Skeletal muscle tissue (tissue), 4 donors: ENCODE data around the gene PGAP3. TPM values are rescaled to one million over a fixed set of nuclear protein-coding genes. Genes with fewer than 3 reads are reported as not detected.
A peak's percentile ranks its signal among the peaks of the same experiment; 100 is the strongest.

Experiments used
- H3K27ac ChIP-seq: one replicate; pipeline ENCODE4 v1.7.0; 2013; ENCODE audit warnings: mild to moderate bottlenecking, low read depth, low read length, inconsistent platforms
- H3K27me3 ChIP-seq, 3 donors: one replicate each; pipeline ENCODE4 v1.7.0; 2013; ENCODE audit warnings: low read length in 3 of 3; ENCODE audit not compliant: control insufficient read depth in 3 of 3, insufficient read depth in 3 of 3
- H3K36me3 ChIP-seq, 3 donors: one replicate each; pipeline ENCODE4 v1.7.0; 2013; ENCODE audit warnings: low read length in 3 of 3; ENCODE audit not compliant: control insufficient read depth in 3 of 3, insufficient read depth in 3 of 3
- H3K4me1 ChIP-seq, 3 donors: one replicate each; pipeline ENCODE4 v1.7.0; 2013; ENCODE audit warnings: low read length in 3 of 3, mild to moderate bottlenecking in 3 of 3; ENCODE audit not compliant: control insufficient read depth in 3 of 3, insufficient read depth in 3 of 3
- H3K4me3 ChIP-seq, 3 donors: one replicate each; pipeline ENCODE4 v1.7.0; 2013; ENCODE audit warnings: low read length in 3 of 3
- H3K9ac ChIP-seq, 3 donors: one replicate each; pipeline ENCODE4 v1.7.0; 2013; ENCODE audit warnings: low read length in 3 of 3, mild to moderate bottlenecking in 3 of 3, moderate library complexity in 2 of 3, low read depth in 1 of 3
- H3K9me3 ChIP-seq, 3 donors: one replicate each; pipeline ENCODE4 v1.7.0; 2013; ENCODE audit warnings: low read length in 3 of 3; ENCODE audit not compliant: control insufficient read depth in 3 of 3
- total RNA-seq: library from RNA; depleted of rRNA; stranded (reverse); fragments of >200 nt; gene quantifications from one replicate; pipeline ENCODE4 v1.2.3, GENCODE V29; 2014
- donor health status: Osteomylitis.

Gene PGAP3
- total RNA-seq, 1 donor from 2014 or later: 7.3 TPM

DNA sequence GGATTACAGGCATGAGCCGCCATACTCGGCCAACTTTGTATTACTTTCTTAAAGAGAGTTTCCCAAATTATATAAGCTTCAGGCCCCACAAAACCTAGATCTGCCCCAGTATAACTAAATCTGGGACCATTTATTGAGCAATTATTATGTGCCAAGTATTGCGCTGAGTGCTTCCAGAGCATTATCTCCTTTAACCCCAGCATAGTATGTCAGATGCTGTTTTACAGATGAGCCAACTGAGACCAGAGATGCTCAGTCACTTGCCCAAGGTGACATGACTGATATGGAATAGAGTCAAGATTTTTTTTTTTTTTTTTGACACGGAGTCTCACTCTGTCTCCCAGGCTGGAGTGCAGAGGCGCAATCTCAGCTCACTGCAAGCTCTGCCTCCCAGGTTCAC is 10.1 kb upstream of the PGAP3 start:
- Histone ChIP-seq H3K4me3 (no peak overlapping the region), H3K36me3 (peaks cover 6 to 15% (median 6%) of the 10 kb centered on the region in 3 donors), H3K27me3 (peaks cover 0 to 4% (median 0%) of the 10 kb centered on the region in 3 donors), H3K27ac (no peak overlapping the region), H3K4me1 (peaks cover 18 to 21% (median 19%) of the 10 kb centered on the region in 3 donors), H3K9ac (no peak overlapping the region), H3K9me3 (no peaks in the 10 kb centered on the region)

DNA sequence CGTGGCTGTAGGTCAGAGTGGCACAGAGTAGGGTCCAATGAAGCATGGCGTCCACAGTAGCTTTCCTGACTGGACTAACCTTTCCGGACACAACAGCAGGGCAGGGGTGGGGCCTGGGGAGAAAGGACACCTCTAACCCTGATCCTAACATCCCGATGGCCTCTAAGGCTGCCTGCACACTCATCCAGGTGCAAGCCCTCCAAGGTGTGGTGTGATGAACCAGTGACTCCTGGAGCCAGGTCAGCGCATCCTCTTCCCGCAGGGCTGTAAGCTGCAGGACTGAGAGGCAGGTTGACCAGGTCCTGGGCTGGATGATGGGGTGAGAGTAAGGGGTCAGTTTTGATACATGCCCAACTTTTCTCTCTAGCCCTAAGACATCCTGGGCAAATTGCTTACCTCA is 8.9 kb upstream of the PGAP3 start:
- no peak overlapping the region for H3K4me3 ChIP-seq
- H3K27me3 ChIP-seq: peaks cover 0 to 4% (median 0%) of the 10 kb centered on the region in 3 donors
- peaks cover 6 to 15% (median 6%) of the 10 kb centered on the region in 3 donors for H3K36me3 ChIP-seq
- H3K9ac ChIP-seq: no peak overlapping the region
- no peaks in the 10 kb centered on the region for H3K9me3 ChIP-seq
- H3K27ac ChIP-seq: no peak overlapping the region
- peaks cover 12% of the 10 kb centered on the region in 3 donors for H3K4me1 ChIP-seq

DNA sequence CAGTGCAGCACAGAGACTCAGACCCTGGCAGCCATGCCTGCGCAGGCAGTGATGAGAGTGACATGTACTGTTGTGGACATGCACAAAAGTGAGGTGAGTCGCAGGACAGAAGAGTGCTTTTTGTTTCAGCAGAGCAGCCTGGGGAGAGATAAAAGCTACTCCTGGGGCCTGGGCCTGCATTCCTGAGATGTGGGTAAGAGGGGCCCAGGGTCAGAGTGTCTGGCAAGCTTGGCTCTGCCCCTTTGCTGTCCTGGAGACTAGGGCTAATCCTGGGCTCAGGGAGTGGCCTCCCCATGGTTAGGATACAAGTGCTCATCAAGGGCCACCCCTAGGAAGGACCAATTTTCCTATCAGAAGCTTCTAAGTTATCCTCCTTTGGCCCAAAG is 7.2 kb upstream of the PGAP3 start:
- Histone ChIP-seq H3K27ac (no peak overlapping the region), H3K27me3 (no peaks in the 10 kb centered on the region), H3K9ac (no peak overlapping the region), H3K4me1 (peaks cover 2 to 3% (median 3%) of the 10 kb centered on the region in 3 donors), H3K9me3 (no peaks in the 10 kb centered on the region), H3K36me3 (peaks cover 6 to 25% (median 6%) of the 10 kb centered on the region in 3 donors), H3K4me3 (no peak overlapping the region)

DNA sequence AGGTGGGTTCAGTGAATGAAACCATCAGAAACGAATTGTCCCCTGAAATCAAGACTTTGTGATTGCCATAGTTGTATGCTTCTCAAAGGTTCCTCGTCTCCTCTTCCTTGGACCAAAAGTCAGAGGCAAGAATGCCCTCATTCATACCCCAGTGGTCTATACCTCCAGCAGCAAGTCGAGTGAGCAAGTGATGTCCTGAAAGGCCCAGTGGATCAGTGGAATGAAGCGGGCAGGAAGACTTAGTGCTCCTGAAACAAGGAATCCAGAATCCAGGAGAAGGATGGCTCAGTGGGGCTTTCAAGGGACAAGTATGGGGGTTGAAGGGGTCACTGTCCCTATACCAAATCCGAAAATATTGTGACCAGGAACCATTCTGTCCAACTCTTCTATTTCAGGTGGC is 6.7 kb upstream of the PGAP3 start:
- Histone ChIP-seq H3K36me3 (peaks cover 6 to 28% (median 6%) of the 10 kb centered on the region in 3 donors), H3K9me3 (no peaks in the 10 kb centered on the region), H3K27me3 (no peaks in the 10 kb centered on the region), H3K9ac (no peak overlapping the region), H3K4me1 (peaks cover 2 to 3% (median 3%) of the 10 kb centered on the region in 3 donors), H3K4me3 (no peak overlapping the region), H3K27ac (no peak overlapping the region)

DNA sequence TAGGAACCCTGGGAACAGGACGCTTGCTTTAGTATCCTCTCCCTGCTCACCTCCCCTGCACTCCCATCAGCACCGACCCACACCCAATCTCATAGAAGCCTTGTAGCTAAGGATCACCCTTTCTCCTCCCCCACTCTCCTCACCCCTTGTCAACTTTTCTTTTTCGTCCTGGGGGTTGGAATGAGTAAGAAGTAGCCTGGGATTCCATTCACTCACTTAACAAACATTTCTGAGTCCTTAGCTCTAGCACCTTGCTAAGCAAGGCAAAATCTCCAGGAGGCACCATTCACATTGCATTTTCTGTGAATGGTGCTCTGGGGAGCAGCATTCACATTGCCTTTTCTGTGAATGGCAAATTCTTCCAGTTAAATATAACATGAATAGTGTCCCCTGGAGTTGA is 1.1 kb upstream of the PGAP3 start:
- Histone ChIP-seq H3K9ac (peak overlapping the region in 1 of 3 donors; percentile 87), H3K27ac (no peak overlapping the region), H3K9me3 (no peaks in the 10 kb centered on the region), H3K4me3 (peak overlapping the region; percentile 81 to 94 (median 84)), H3K27me3 (no peaks in the 10 kb centered on the region), H3K4me1 (peaks cover 18 to 20% (median 20%) of the 10 kb centered on the region in 3 donors), H3K36me3 (peaks cover 8 to 29% (median 14%) of the 10 kb centered on the region in 3 donors)

DNA sequence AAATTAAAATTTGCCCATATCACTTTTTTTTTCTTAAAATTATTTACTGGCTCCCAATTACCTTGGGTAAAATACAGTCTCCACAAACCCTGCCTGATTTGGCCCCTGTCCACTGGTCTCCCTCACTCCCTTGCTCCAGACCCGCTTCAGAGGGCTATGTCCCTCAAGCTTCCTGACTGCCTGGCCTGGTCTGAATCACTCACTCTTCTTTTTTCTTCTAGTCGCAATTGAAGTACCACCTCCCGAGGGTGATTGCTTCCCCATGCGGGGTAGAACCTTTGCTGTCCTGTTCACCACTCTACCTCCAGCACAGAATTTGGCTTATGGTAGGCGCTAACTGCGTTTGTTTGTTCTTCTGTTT is 598 bp upstream of the PGAP3 start:
- H3K4me3 ChIP-seq: peak overlapping the region; percentile 81 to 94 (median 84)
- H3K27me3 ChIP-seq: no peaks in the 10 kb centered on the region
- H3K9ac ChIP-seq: peak overlapping the region; percentile 66 to 87 (median 85)
- no peaks in the 10 kb centered on the region for H3K9me3 ChIP-seq
- peaks cover 11 to 30% (median 14%) of the 10 kb centered on the region in 3 donors for H3K36me3 ChIP-seq
- H3K4me1 ChIP-seq: peaks cover 18 to 20% (median 20%) of the 10 kb centered on the region in 3 donors
- peak overlapping the region; percentile 82 for H3K27ac ChIP-seq

DNA sequence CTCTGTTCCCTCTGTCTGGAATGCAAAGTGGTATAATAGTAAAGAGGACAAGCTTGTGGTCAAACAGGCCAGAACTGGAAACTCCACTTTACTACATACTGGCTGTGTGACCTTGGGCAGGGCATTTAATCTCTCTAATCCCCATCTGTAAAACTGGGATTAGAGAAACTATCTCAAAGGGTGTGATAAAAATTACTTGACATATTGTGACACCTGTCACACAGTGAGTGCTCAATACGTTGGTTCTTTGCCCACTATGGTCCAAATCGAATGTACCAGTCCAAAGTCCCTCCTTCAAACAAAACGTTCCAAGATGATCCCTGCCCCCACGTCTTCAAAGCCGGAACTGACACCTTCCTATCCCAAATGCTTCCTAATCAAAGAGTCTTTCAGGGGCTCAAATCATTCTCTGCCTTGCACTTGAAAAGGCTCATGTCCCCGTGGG is 734 bp downstream of the PGAP3 start:
- Histone ChIP-seq H3K27me3 (no peaks in the 10 kb centered on the region), H3K27ac (peak overlapping the region; percentile 82), H3K9me3 (no peaks in the 10 kb centered on the region), H3K36me3 (peaks cover 17 to 30% (median 18%) of the 10 kb centered on the region in 3 donors), H3K4me3 (peak overlapping the region; percentile 81 to 94 (median 84)), H3K9ac (peak overlapping the region; percentile 66 to 87 (median 69)), H3K4me1 (peaks cover 18 to 20% (median 20%) of the 10 kb centered on the region in 3 donors)

DNA sequence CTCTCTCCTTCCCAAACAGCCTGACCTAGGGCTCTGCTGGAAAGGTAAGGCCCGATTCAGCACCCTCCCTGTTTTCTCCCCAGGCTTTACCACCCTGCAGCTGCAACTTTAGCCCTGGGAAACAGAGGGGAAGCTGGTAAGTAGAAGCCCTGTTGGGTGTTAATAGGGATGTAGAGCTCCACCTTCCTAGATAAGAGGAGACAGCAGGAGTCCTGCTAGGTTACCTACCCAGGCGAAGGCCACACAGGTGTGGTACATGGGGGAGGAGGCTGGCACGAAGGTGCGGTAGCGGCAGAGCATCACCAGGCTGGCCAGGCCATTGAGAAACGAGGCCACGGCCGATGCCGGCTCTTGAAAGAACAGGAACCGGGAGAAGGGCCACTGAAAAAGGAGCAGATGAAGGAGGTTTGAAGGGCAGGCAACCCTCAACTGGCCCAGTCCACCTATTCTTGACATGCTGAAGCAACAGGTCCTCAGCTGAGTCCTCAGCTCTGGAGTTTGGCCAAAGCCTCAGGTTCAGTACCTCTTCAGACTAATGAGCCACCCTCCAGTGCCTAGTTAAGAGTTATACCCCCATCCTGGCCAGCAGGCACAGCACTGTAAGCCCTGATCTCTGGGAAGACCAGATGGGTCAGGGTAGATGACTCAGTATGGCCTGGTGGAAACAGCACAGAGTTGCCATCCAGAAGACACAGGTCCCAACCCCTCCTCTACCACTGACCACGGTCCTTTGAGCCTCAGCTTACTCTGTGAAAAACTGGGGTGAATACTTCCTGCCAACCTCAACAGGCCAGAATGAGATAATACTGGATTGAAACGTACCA is 3.3 kb downstream of the PGAP3 start:
- peaks cover 17 to 21% (median 17%) of the 10 kb centered on the region in 3 donors for H3K36me3 ChIP-seq
- H3K27ac ChIP-seq: no peak overlapping the region
- no peaks in the 10 kb centered on the region for H3K9me3 ChIP-seq
- H3K27me3 ChIP-seq: no peaks in the 10 kb centered on the region
- peaks cover 25 to 32% (median 26%) of the 10 kb centered on the region in 3 donors for H3K4me1 ChIP-seq
- H3K4me3 ChIP-seq: no peak overlapping the region
- no peak overlapping the region for H3K9ac ChIP-seq

DNA sequence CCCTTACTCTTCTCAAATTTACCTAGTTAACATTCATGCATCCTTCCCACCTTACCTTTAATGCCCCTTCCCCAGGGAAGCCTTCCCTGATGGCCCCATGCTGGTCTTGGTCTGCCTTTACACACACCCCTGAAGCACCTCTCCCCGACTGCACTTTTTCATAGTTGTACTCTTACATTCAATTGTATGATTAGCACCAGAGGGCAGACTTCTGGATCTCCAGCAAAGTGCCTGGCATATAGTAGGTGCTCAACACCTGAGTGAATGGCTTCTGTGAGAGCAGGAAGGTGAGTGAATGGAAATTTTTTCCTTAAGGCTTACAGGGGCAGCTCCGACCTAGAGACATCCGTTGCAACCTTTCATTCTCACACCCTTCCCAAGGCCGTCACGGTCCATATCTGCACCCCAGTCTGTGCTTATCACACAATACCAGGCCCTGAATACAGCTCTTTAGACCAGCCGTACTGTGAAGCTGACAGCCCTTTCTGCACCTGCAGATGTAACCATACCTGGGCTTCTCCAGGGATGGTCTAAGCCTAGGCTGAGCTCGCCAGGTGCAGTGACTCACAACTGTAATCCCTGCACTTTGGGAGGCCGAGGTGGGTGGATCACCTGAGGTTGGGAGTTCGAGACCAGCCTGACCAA is 4.4 kb downstream of the PGAP3 start:
- Histone ChIP-seq H3K9ac (no peak overlapping the region), H3K27ac (no peak overlapping the region), H3K9me3 (no peaks in the 10 kb centered on the region), H3K27me3 (no peaks in the 10 kb centered on the region), H3K4me1 (peaks cover 29 to 35% (median 31%) of the 10 kb centered on the region in 3 donors), H3K36me3 (peaks cover 17 to 23% (median 17%) of the 10 kb centered on the region in 3 donors), H3K4me3 (no peak overlapping the region)
